Measurements from ENCODE around the gene LIMK1. TPM values are rescaled to one million over a fixed set of nuclear protein-coding genes. Genes with fewer than 3 reads are reported as not detected.

LIMK1 gene
- total RNA-seq (2022; extraction: Qiagen RNA extraction; ENCODE audit: low read depth): 22.6 to 35.7 TPM (median 33.7 TPM) in 5 replicates

GRCh38 chr7:74083117-74083876, at the start of gene LIMK1:
TSS of gene LIMK1 (plus strand) at chr7:74083804. CDS start at chr7:74083991, 187 bp downstream.

Other genes with a start within 250 kb of the LIMK1 start
- gene METTL27, start 241.3 kb upstream of the LIMK1 start, total RNA-seq (2022; extraction: Qiagen RNA extraction; ENCODE audit: low read depth): 4.8 to 10.2 TPM (median 8.1 TPM) in 5 replicates
- gene TMEM270, start 222.6 kb upstream of the LIMK1 start, total RNA-seq (2022; extraction: Qiagen RNA extraction; ENCODE audit: low read depth): 0.23 to 0.40 TPM in 2 of 5 replicates, not detected in the others
- 0.08 to 0.13 TPM (median 0.12 TPM) in 5 replicates for gene ELN, start 55.6 kb upstream of the LIMK1 start, total RNA-seq (2022; extraction: Qiagen RNA extraction; ENCODE audit: low read depth)
- 292 to 334 TPM (median 313 TPM) in 5 replicates for gene EIF4H, start 90.6 kb downstream of the LIMK1 start, total RNA-seq (2022; extraction: Qiagen RNA extraction; ENCODE audit: low read depth)
- 0.85 to 1.4 TPM (median 1.1 TPM) in 5 replicates for gene LAT2, start 126.2 kb downstream of the LIMK1 start, total RNA-seq (2022; extraction: Qiagen RNA extraction; ENCODE audit: low read depth)
- 53.8 to 64.3 TPM (median 55.9 TPM) in 5 replicates for gene RFC2, start 170.6 kb downstream of the LIMK1 start, total RNA-seq (2022; extraction: Qiagen RNA extraction; ENCODE audit: low read depth)
- gene CLIP2, start 205.6 kb downstream of the LIMK1 start, total RNA-seq (2022; extraction: Qiagen RNA extraction; ENCODE audit: low read depth): 12.7 to 21.5 TPM (median 17.1 TPM) in 5 replicates